ENCODE results near the gene BBS1.
"Not testable (repeated sequence)": the region's sequence is repeated elsewhere in the genome, so short reads cannot be mapped to it uniquely, and the experiment has no call there.

The BBS1 gene

GRCh38 chr11:66582565-66583147 lies 72.2 kb downstream of the BBS1 start:
- not testable (repeated sequence) for DNase-seq

Measured in HCEC 1CT (cell line).